PC-3 (cell line): ENCODE measurements around the gene ZNF407.

Experiments used
- EZH2 ChIP-seq: fragments of 300-600 bp; sonication (generic); IDR thresholded peaks from one replicate; pipeline ENCODE4 v1.6.1; 2017; ENCODE audit warnings: antibody characterized with exemption, mild to moderate bottlenecking, low read length; ENCODE audit not compliant: unreplicated experiment
- TF ChIP-seq, protein P1 (sequence below): fragments of 300-600 bp; sonication (generic); conservative IDR thresholded peaks from 2 replicates; pipeline ENCODE4 v1.5.1; 2017; ENCODE audit warnings: antibody characterized with exemption, low read depth, mild to moderate bottlenecking, low read length

DNA sequence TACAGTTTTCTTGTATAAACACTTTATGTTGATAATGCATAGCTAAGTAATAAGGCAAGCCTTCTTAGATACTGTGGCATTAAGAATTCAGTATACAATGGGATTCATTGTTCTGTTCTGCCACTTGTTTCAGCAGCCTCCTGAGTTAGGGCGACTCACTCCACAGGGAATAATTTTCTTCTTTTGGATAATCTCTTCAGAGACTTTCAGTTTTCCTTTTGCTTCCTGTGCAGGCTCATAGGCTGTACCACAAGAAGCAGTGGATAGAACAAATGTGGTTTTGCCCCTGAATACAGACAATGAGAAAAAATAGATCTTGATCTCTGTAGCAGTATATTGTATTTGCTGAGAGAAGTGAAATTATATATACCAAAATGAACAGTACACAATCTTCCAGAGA, 298.0 kb downstream of the ZNF407 start:
- TF ChIP-seq EZH2, result no peak
- TF ChIP-seq, protein P1, sequence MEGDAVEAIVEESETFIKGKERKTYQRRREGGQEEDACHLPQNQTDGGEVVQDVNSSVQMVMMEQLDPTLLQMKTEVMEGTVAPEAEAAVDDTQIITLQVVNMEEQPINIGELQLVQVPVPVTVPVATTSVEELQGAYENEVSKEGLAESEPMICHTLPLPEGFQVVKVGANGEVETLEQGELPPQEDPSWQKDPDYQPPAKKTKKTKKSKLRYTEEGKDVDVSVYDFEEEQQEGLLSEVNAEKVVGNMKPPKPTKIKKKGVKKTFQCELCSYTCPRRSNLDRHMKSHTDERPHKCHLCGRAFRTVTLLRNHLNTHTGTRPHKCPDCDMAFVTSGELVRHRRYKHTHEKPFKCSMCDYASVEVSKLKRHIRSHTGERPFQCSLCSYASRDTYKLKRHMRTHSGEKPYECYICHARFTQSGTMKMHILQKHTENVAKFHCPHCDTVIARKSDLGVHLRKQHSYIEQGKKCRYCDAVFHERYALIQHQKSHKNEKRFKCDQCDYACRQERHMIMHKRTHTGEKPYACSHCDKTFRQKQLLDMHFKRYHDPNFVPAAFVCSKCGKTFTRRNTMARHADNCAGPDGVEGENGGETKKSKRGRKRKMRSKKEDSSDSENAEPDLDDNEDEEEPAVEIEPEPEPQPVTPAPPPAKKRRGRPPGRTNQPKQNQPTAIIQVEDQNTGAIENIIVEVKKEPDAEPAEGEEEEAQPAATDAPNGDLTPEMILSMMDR, result no peak
